Measurements from ENCODE around the gene SOST. TPM values are rescaled to one million over a fixed set of nuclear protein-coding genes. Genes with fewer than 3 reads are reported as not detected.

SOST gene
- total RNA-seq = not detected in 2 replicates

GRCh38 chr17:43758497-43759174 lies at the start of gene SOST:
SOST (minus strand) TSS chr17:43758791; CDS start chr17:43758741, 50 bp downstream.

GRCh38 chr17:43780135-43780534 lies 21.5 kb upstream of the SOST start, which contains the start of gene CFAP97D1:
CFAP97D1 (plus strand) TSS chr17:43780435; CDS start chr17:43780463, 28 bp downstream.

GRCh38 chr17:43778337-43779144 lies 19.9 kb upstream of the SOST start, which contains the start of gene DUSP3:
DUSP3 (minus strand) TSS chr17:43778977; CDS start chr17:43778924, 53 bp downstream.

Other genes starting within 250 kb of the SOST start
- 2.5 and 3.8 TPM in 2 replicates for gene ETV4, start 212.5 kb downstream of the SOST start, total RNA-seq
- 0.25 TPM in 1 of 2 replicates, not detected in the other for gene MEOX1, start 96.9 kb downstream of the SOST start, total RNA-seq
- gene DUSP3, start 20.2 kb upstream of the SOST start, total RNA-seq = 19.4 and 23.5 TPM in 2 replicates
- 0.20 TPM in 1 of 2 replicates, not detected in the other for gene CFAP97D1, start 21.6 kb upstream of the SOST start, total RNA-seq
- 3.4 and 3.6 TPM in 2 replicates for gene MPP3, start 74.4 kb upstream of the SOST start, total RNA-seq
- gene CD300LG, start 88.4 kb upstream of the SOST start, total RNA-seq = 0.50 TPM in 1 of 2 replicates, not detected in the other
- 7.1 and 7.6 TPM in 2 replicates for gene MPP2, start 148.7 kb upstream of the SOST start, total RNA-seq
- not detected in 2 replicates for gene PPY, start 183.7 kb upstream of the SOST start, total RNA-seq
- gene PYY, start 195.1 kb upstream of the SOST start, total RNA-seq = not detected in 2 replicates
- gene NAGS, start 245.8 kb upstream of the SOST start, total RNA-seq = 1.6 TPM in 2 replicates